ENCODE results near the gene FAM241A. TPM values are rescaled to one million over a fixed set of nuclear protein-coding genes. Genes with fewer than 3 reads are reported as not detected.
A peak's percentile ranks its signal among the peaks of the same experiment; 100 is the strongest.
"Not testable (repeated sequence)": the region's sequence is repeated elsewhere in the genome, so short reads cannot be mapped to it uniquely, and the experiment has no call there.

Gene FAM241A
- total RNA-seq, 1 donor from 2014 or later = 6.5 TPM

DNA sequence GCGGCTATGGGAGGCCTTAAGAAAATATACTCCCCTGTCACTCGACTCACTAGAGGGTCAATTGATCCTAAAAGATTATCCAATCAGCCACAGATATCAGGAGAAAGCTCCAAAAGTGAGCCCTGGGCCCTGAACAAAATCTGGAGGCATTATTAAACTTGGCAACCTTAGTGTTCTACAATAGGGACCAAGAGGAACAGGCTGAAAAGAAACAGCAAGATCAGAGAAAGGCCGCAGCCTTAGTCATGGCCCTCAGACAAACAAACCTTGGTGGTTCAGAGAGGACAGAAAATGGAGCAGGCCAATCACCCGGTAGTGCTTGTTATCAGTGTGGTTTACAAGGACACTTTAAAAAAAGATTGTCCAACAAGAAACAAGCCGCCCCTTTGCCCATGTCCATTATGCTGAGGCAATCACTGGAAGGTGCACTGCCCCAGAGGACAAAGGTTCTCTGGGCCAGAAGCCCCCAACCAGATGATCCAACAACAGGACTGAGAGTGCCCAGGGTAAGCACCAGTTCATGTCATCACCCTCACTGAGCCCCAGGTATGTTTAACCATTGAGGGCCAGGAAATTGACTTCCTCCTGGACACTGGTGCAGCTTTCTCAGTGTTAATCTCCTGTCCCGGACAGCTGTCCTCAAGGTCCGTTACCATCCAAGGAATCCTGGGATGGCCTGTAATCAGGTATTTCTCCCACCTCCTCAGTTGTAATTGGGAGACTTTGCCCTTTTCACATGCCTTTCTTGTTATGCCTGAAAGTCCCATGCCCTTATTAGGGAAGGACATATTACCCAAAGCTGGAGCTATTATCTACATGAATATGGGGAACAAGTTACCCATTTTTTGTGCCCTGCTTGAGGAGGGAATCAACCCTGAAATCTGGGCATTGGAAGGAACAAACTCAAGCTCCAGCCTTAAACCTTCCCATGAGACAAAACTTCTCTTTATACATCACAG lies 63.2 kb downstream of the FAM241A start:
- not testable (repeated sequence) for FAIRE-seq; DNase-seq (ENCODE audit: low spot score in 2 of 2)

DNA sequence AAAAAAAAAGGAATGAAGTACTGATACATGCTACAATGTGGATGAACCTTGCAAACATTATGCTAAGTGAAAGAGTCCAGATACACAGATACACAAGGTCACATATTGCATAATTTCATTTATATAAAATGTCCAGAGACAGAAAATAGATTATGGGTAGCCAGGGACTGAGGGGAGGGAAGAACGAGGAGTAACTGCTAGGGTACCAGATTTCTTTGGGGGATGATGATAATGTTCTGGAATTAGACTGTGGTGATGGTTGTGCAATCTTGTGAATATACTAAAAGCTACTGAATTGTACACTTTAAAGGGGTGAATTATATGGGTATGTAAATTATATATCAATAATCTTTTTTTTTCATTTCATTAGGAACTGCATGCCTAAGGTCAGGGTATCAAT lies 65.5 kb downstream of the FAM241A start:
- FAIRE-seq = no peak
- no peak for DNase-seq (ENCODE audit: low spot score in 2 of 2)

DNA sequence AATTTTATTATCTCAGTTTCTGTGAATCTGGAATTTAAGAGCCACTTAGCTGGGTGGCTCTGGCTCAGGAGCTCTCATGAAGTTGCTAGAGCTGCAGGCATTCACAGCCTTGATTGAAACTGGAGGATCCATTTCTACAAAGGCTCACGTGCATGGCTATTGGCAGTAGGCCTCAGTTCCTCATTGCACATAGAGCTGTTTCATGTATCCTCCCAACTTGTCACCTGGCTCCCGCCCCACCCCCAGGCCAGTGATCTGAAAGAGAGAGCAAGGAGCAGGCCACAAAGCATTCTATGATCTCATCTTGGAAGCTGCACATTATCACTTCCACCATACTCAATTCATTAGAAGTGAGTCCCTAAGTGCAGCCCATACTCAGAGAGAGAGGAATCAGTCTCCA lies 67.8 kb downstream of the FAM241A start:
- DNase-seq (ENCODE audit: low spot score in 2 of 2) (no peak), FAIRE-seq (no peak)

DNA sequence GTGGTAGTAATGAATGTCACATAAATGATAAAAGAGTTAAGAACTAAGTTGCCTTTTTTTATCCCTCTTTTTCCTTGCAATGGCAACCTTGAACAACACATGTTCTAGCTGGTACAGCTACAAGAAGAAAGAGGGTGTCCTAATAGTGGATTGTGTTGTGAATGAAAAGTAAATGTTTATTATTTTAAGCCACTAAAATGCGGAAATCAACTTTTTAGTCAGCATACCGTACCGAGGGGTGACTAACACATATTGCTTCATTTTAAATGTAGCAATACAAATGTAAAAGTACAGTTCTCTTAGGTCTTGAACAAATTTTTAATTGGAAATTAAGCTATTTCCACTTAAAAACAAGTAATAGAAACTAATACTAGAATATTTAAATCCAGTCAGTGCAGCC lies 68.6 kb downstream of the FAM241A start:
- DNase-seq (ENCODE audit: low spot score in 2 of 2) = no peak
- FAIRE-seq = no peak

DNA sequence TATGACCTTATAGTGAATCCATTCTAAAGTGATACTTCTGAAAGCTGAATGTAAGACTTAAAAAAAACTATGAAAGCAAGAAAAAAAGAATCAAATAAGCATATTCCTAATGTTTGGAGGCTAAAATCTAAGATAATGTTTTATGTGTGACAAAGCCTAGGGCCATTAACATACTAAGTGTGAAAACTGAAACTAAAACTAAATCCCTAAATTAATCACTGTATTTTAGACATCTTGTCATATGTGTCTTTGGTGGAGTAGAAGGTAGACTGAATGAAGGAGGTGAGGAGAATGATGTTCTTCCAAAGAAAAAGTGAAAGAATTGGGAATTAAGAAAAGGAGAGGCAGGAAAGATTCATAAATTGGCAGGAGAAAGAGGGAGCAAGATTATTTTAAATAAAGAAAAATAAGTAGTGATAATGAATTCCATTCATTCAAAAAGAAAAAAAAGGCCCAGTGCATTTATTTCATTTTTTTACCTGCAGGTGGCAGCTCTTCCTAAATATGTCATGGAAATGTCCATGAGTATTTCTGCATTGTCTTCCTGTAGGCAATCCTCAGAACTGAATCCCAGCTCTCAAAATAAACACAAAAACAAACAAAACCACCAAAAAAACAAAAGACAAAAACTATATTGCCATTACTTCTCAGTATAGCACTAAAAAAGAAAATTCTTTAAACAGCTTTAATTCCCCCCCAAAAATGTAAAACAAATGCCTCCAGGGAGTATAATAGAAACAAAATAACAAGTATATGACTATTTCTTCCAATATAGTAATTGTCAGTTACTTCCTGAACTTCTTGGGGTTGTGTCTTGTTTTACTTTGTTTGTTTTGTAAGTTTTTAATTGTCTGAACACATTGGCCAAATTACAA lies 69.4 kb downstream of the FAM241A start:
- DNase-seq (ENCODE audit: low spot score in 2 of 2) = no peak
- FAIRE-seq = no peak

DNA sequence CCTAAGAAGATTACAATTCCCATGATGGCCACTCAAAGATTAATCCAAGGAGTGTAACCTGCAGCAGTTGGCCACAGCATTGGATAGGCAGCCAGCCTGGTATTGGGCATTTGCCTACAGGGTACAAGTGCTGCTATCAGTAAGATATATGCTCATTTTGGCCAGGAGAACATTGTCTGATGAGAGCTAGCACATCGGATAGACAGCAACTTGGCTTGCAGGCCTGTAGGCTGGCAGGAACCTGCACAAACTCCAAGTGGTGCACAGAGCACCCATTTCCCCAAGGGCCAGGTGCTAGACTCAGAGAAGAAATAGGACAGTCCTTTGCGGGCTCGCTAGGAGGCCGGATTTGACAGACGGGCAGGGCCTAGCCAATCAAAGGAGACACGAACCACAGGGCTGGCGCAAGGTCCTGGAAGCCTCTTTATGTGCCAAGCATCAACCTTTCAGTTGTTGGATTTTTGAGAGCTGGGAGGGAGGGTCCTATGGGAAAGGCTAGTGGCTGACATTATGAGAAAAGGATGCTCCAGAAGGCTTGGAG lies 74.6 kb downstream of the FAM241A start:
- DNase-seq (ENCODE audit: low spot score in 2 of 2) = no peak
- no peak for FAIRE-seq

DNA sequence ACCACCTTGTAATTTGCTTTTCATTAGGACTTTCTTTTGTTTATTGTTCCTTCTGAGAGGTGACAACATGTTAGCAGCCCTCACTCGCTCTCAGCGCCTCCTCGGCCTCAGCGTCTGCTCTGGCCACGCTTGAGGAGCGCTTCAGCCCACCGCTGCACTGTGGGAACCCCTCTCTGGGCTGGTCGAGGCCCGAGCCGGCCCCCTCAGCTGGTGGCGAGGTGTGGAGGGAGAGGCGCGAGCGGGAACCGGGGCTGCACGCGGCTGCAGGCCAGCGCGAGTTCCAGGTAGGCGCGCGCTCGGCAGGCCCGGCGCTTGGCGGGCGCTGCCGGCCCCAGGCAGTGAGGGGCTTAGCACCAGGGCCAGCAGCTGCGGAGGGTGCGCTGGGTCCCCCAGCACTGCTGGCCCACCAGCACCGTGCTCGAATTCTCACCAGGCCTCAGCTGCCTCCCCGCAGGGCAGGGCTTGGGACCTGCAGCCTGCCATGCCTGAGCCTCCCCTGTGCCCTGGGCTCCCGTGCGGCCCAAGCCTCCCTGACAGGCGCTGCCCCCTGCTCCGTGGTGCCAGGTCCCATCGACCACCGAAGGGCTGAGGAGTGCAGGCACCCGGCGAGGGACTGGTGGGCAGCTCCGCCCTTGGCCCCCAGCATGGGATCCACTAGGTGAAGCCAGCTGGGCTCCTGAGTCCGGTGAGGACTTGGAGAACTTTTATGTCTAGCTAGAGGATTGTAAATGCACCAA lies 77.1 kb downstream of the FAM241A start:
- DNase-seq (ENCODE audit: low spot score in 2 of 2) (no peak), FAIRE-seq (no peak)

DNA sequence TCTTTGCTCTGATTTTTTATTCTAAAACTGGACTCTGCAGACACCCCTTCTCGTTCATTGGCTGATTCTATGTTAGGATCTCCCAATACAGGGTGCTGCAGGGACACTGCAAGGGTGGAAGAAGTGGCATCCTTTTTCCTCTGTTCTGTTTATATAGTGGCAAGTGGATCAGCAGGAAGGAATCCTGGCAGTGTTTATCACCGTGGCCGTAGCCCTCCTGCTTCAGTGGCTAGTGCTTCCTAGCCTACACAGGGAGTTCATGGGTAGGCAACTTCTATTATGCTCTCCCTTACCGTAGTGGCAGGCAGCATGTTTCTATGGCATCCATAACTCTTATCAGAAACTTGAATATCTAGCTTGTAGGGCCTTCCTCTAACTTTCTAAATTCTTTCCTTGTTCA lies 79.9 kb downstream of the FAM241A start:
- no peak for DNase-seq (ENCODE audit: low spot score in 2 of 2)
- no peak for FAIRE-seq

DNA sequence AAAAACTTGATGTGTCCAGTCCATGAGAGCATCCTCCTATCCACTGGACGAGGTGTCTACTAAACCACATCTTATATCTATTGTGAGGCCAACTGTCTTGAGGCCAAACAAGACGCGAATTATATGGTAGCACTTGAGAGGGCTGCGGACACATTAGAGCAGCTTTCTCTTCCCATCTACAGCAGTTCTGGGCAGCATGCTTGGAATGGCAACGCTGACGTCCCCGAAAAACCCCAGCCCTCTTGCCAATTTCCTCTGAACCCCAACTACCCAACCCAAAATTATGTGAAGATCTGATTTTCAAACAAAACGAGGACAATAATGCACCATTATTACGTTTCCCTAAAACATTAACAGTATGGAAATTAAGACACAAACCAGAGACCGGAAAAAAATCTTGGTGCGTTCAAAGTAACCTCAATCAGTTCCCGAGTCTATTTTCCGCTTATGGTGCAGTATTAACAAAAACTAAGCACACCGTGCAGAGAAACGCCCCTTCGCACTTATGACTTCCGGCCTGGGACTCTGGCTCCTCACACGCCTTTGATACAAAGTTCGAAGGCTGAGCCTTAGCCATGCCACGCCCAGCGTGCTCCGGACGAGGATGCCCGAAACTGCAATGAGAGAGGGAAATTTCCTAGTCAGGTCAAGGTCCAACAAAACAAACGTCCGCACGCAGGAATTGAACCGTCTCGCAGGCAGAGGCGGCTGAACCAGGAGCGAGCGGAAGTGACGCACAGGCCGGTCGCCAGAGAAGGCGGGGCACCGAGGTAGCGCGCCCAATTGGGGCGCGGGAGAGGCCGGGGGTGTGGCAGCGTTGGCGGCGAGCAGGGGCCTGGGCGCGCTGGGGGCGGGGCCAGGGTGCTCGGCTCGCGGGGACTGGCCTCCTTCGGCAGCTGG lies 85.9 kb downstream of the FAM241A start:
- no peak for FAIRE-seq

DNA sequence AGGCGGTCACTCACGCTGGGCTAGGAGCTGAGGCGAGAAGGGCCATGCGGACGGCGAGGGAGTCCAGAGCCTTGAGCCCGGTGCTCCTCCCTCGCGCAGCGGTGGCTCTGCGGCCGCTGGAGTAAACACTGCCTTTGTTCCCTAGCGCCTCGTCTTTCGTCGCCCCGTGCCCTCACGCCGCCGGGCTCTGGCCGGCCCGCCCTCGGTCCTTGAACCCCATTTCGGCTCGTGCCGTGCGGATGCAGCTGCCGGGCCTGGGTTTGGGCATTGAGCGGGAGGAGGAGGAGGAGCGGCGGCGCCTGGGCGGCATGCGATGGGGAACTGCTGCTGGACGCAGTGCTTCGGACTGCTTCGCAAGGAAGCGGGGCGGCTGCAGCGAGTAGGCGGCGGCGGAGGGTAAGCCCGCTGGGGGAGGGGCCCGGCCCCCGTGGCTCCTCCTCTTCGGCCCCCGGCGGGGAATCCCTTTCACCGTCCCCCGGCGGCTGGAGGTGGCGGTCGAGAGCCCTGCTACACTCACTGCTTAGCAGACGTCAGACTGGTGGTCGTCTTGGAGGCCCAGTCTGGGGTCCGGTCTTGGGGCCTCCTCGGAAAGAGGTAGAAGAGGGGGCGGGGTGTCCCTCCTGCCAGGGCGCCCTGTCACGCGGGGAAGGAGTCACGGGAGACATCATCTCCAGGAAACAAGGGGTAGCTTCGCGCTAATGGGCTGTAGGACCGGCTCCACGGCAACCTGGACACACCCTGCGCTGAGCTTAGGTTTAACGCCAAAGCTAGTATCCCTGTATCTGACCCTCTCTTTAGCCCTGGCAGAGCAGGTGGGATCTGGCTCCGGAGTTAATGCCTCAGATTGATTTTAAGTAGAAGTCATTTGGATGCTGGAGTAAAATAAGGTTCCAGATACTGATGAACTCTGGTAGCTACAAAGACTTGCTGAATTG lies 86.8 kb downstream of the FAM241A start, which contains the start of gene AP1AR:
TSS of gene AP1AR (plus strand) at position 9 of the 935 bp plus-strand sequence. CDS start at position 314, 305 bp downstream.
- peak; percentile 69 to 70 for DNase-seq (ENCODE audit: low spot score in 2 of 2)
- FAIRE-seq = no peak

More for the DNA sequence above, 85.9 kb downstream of the FAM241A start:
- DNase-seq (ENCODE audit: low spot score in 2 of 2) = peak; percentile 92 to 93

DNA sequence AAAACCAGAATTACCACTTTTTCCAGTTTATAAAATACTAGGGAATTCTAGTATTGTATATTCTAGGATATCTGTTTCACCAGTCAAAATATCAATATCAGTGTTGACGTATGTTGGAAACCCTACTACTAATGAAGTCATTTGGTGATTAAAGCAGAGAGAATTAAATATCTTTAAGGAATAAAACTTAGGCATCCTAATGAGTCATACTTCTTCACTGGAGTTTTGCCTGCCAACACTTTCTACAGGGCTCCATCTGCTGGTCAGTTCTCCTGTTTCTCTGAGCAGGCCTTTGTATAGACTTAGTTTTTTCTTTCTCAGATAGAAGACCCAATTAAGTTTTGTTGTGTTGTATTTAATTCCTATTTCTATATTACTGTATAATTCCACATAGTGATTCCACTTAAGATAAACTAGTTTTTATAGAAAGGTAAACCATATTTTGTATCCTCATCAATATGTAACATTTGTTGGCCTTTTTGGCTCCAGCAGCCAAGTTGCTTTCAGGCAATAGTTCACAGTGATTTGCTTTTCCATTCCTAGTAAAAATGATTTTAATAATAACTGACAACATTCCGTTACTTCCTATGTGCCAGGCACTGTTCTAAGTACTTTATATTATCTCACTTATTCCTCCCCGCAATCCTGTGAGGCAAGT lies 89.8 kb downstream of the FAM241A start:
- peak in 1 of 2 donors; percentile 58 for DNase-seq (ENCODE audit: low spot score in 2 of 2)
- FAIRE-seq = peak; percentile 97

DNA sequence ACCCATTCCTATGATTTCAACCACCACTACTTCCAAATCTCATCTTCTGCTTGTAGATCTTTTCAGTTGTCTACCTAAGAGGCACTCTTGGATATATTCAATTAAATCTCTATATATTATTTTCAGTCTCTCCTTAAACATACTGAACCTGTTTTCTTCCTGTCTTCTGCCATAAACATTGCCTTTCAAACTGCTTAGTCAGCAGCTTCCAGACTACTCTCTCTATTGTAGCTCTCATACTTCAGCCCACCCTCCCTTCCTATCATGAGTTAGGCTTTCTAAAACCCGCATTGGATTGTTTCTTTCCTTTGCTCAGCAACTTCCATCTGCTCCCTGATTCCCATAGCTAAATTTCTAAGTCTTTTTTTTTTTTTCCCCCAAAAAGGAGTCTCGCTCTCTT lies 90.8 kb downstream of the FAM241A start:
- DNase-seq (ENCODE audit: low spot score in 2 of 2) (no peak), FAIRE-seq (no peak)

DNA sequence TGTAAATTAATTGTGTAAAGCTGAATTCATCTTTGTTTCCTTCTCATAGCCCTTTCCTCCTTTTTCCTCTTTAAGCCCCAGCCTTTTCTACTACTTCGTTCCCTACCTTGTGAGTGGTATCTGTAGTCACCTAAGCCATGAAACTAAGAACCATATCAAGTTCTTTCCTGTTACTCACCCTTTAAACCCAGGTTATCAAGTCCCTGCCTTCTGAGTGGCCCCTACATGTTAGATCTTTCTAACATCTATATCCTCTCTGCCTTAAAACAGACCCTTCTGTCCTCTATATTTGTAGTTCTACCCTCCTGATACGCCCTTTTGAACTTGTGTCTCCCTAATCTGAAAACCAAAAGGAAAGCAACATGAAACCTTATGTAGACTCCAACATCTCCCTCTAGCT lies 93.6 kb downstream of the FAM241A start:
- FAIRE-seq (no peak), DNase-seq (ENCODE audit: low spot score in 2 of 2) (no peak)

Data from frontal cortex (tissue), 4 donors.